ENCODE measurements around the gene CNPY2. TPM values are rescaled to one million over a fixed set of nuclear protein-coding genes. Genes with fewer than 3 reads are reported as not detected.
A peak's percentile ranks its signal among the peaks of the same experiment; 100 is the strongest.

Gene CNPY2
- total and polyA plus RNA-seq, 2 of the 13 experiments (the other 11 are each of a cell fraction or from before 2014, with no cell fraction given): 285 to 356 TPM

- TF ChIP-seq TEF (CRISPR knock-in tag; IDR thresholded peaks at IDR 0.05): no peak
- no peak for TF ChIP-seq ATF7 (IDR thresholded peaks at IDR 0.05)
- no peak for TF ChIP-seq ATF7 (CRISPR knock-in tag; IDR thresholded peaks at IDR 0.05)
- peak; percentile 68; the same call in 1 of the 2 replicates for TF ChIP-seq ERF (CRISPR knock-in tag; IDR thresholded peaks at IDR 0.05)
- peak; percentile 83 for TF ChIP-seq YEATS2 (CRISPR knock-in tag; IDR thresholded peaks at IDR 0.05; ENCODE audit: borderline replicate concordance)
- 0 out of 2 replicates have a peak, but pooled peaks have one; percentile 33 for TF ChIP-seq ZNF30 (CRISPR knock-in tag; IDR thresholded peaks at IDR 0.05)
- peak; percentile 68 for TF ChIP-seq ZMYM4 (CRISPR knock-in tag; IDR thresholded peaks at IDR 0.05)
- no peak for TF ChIP-seq USF2 (IDR thresholded peaks at IDR 0.05; ENCODE audit: low read depth, low read length)
- 0 out of 2 replicates have a peak, but pooled peaks have one; percentile 27 for TF ChIP-seq USF2 (CRISPR knock-in tag; IDR thresholded peaks at IDR 0.05; ENCODE audit: borderline replicate concordance)
- TF ChIP-seq HNF4A (CRISPR knock-in tag; IDR thresholded peaks at IDR 0.05): no peak
- TF ChIP-seq ZNF510 (CRISPR knock-in tag; IDR thresholded peaks at IDR 0.05; ENCODE audit: low read depth): no peak
- TF ChIP-seq THRA (CRISPR knock-in tag; IDR thresholded peaks at IDR 0.05; ENCODE audit: borderline replicate concordance): peak; percentile 14; the same call in 1 of the 2 replicates
- no peak for TF ChIP-seq TEAD2 (CRISPR knock-in tag; IDR thresholded peaks at IDR 0.05)
- TF ChIP-seq MLX (CRISPR knock-in tag; IDR thresholded peaks at IDR 0.05): no peak
- TF ChIP-seq ZNF737 (CRISPR knock-in tag; IDR thresholded peaks at IDR 0.05; ENCODE audit: borderline replicate concordance): 0 out of 2 replicates have a peak, but pooled peaks have one; percentile 54
- TF ChIP-seq ZNF780A (CRISPR knock-in tag; IDR thresholded peaks at IDR 0.05): no peak
- TF ChIP-seq HOXA3 (CRISPR knock-in tag; IDR thresholded peaks at IDR 0.05): peak; percentile 76
- no peak for TF ChIP-seq ZIK1 (CRISPR knock-in tag; IDR thresholded peaks at IDR 0.05; ENCODE audit: borderline replicate concordance, low read depth)
- TF ChIP-seq CSRNP2 (CRISPR knock-in tag; conservative IDR thresholded peaks at IDR 0.05; ENCODE audit: low read depth): no peak
- no peak for TF ChIP-seq ZNF710 (CRISPR knock-in tag; IDR thresholded peaks at IDR 0.05; ENCODE audit: borderline replicate concordance)
- TF ChIP-seq SRSF9 (IDR thresholded peaks at IDR 0.05; ENCODE audit: borderline replicate concordance, insufficient read depth, low read depth, low read length, poor library complexity, severe bottlenecking): no peak
Measured at GRCh38 chr12:56333679-56334489, 18.1 kb upstream of the CNPY2 start, which contains the start of gene PAN2 (continued).

All from HepG2 (cell line).